Measurements from ENCODE around the gene KIF6.

Gene KIF6

GRCh38 chr6:39653612-39654011 is 71.6 kb downstream of the KIF6 start:
- Histone ChIP-seq H3K4me3 (ENCODE audit: low read length) (no peak overlapping the region), H3K27me3 (ENCODE audit: control insufficient read depth, insufficient read depth, low read length) (no peaks in the 10 kb centered on the region), H3K36me3 (ENCODE audit: control insufficient read depth, low read depth, low read length) (no peaks in the 10 kb centered on the region), H3K9me3 (ENCODE audit: control insufficient read depth, low read depth, low read length) (no peaks in the 10 kb centered on the region), H3K9ac (ENCODE audit: low read length) (no peak overlapping the region), H3K4me1 (ENCODE audit: control insufficient read depth, low read depth, low read length) (peaks cover 22% of the 10 kb centered on the region), H3K27ac (ENCODE audit: low read length) (no peak overlapping the region)

GRCh38 chr6:39649996-39650395 is 75.2 kb downstream of the KIF6 start:
- no peaks in the 10 kb centered on the region for H3K9me3 ChIP-seq (ENCODE audit: control insufficient read depth, low read depth, low read length)
- H3K4me1 ChIP-seq (ENCODE audit: control insufficient read depth, low read depth, low read length) = peaks cover 22% of the 10 kb centered on the region
- no peaks in the 10 kb centered on the region for H3K36me3 ChIP-seq (ENCODE audit: control insufficient read depth, low read depth, low read length)
- H3K27me3 ChIP-seq (ENCODE audit: control insufficient read depth, insufficient read depth, low read length) = no peaks in the 10 kb centered on the region
- H3K27ac ChIP-seq (ENCODE audit: low read length) = no peak overlapping the region
- no peak overlapping the region for H3K9ac ChIP-seq (ENCODE audit: low read length)
- no peak overlapping the region for H3K4me3 ChIP-seq (ENCODE audit: low read length)

GRCh38 chr6:39646751-39647420 is 78.3 kb downstream of the KIF6 start:
- Histone ChIP-seq H3K4me1 (ENCODE audit: control insufficient read depth, low read depth, low read length) (peaks cover 12% of the 10 kb centered on the region), H3K27ac (ENCODE audit: low read length) (no peak overlapping the region), H3K9me3 (ENCODE audit: control insufficient read depth, low read depth, low read length) (no peaks in the 10 kb centered on the region), H3K4me3 (ENCODE audit: low read length) (no peak overlapping the region), H3K36me3 (ENCODE audit: control insufficient read depth, low read depth, low read length) (no peaks in the 10 kb centered on the region), H3K9ac (ENCODE audit: low read length) (no peak overlapping the region), H3K27me3 (ENCODE audit: control insufficient read depth, insufficient read depth, low read length) (no peaks in the 10 kb centered on the region)

- no peak overlapping the region for H3K4me3 ChIP-seq (ENCODE audit: low read length)
These were observed 82.9 kb downstream of the KIF6 start for GRCh38 chr6:39642270-39642669.

GRCh38 chr6:39638126-39638822 is 86.9 kb downstream of the KIF6 start:
- H3K27ac ChIP-seq (ENCODE audit: low read length) = no peak overlapping the region
- no peaks in the 10 kb centered on the region for H3K9me3 ChIP-seq (ENCODE audit: control insufficient read depth, low read depth, low read length)
- no peaks in the 10 kb centered on the region for H3K27me3 ChIP-seq (ENCODE audit: control insufficient read depth, insufficient read depth, low read length)
- H3K36me3 ChIP-seq (ENCODE audit: control insufficient read depth, low read depth, low read length) = no peaks in the 10 kb centered on the region
- H3K4me3 ChIP-seq (ENCODE audit: low read length) = no peak overlapping the region
- H3K4me1 ChIP-seq (ENCODE audit: control insufficient read depth, low read depth, low read length) = no peaks in the 10 kb centered on the region
- H3K9ac ChIP-seq (ENCODE audit: low read length) = no peak overlapping the region

More at GRCh38 chr6:39642270-39642669, 82.9 kb downstream of the KIF6 start:
- Histone ChIP-seq H3K27ac (ENCODE audit: low read length) (no peak overlapping the region), H3K27me3 (ENCODE audit: control insufficient read depth, insufficient read depth, low read length) (no peaks in the 10 kb centered on the region), H3K4me1 (ENCODE audit: control insufficient read depth, low read depth, low read length) (no peaks in the 10 kb centered on the region), H3K9ac (ENCODE audit: low read length) (no peak overlapping the region), H3K36me3 (ENCODE audit: control insufficient read depth, low read depth, low read length) (no peaks in the 10 kb centered on the region), H3K9me3 (ENCODE audit: control insufficient read depth, low read depth, low read length) (no peaks in the 10 kb centered on the region)

GRCh38 chr6:39634646-39635341 is 90.4 kb downstream of the KIF6 start:
- H3K36me3 ChIP-seq (ENCODE audit: control insufficient read depth, low read depth, low read length) = no peaks in the 10 kb centered on the region
- no peaks in the 10 kb centered on the region for H3K4me1 ChIP-seq (ENCODE audit: control insufficient read depth, low read depth, low read length)
- no peak overlapping the region for H3K9ac ChIP-seq (ENCODE audit: low read length)
- H3K4me3 ChIP-seq (ENCODE audit: low read length) = no peak overlapping the region
- H3K27me3 ChIP-seq (ENCODE audit: control insufficient read depth, insufficient read depth, low read length) = no peaks in the 10 kb centered on the region
- H3K27ac ChIP-seq (ENCODE audit: low read length) = no peak overlapping the region
- H3K9me3 ChIP-seq (ENCODE audit: control insufficient read depth, low read depth, low read length) = no peaks in the 10 kb centered on the region

- no peaks in the 10 kb centered on the region for H3K27me3 ChIP-seq (ENCODE audit: control insufficient read depth, insufficient read depth, low read length)
- no peaks in the 10 kb centered on the region for H3K36me3 ChIP-seq (ENCODE audit: control insufficient read depth, low read depth, low read length)
- no peak overlapping the region for H3K9ac ChIP-seq (ENCODE audit: low read length)
- no peaks in the 10 kb centered on the region for H3K9me3 ChIP-seq (ENCODE audit: control insufficient read depth, low read depth, low read length)
- H3K27ac ChIP-seq (ENCODE audit: low read length) = no peak overlapping the region
- no peak overlapping the region for H3K4me3 ChIP-seq (ENCODE audit: low read length)
- no peaks in the 10 kb centered on the region for H3K4me1 ChIP-seq (ENCODE audit: control insufficient read depth, low read depth, low read length)
These were observed 100.0 kb downstream of the KIF6 start for GRCh38 chr6:39625209-39625608.

- Histone ChIP-seq H3K36me3 (ENCODE audit: control insufficient read depth, low read depth, low read length) (no peaks in the 10 kb centered on the region), H3K27ac (ENCODE audit: low read length) (no peak overlapping the region), H3K9ac (ENCODE audit: low read length) (no peak overlapping the region), H3K9me3 (ENCODE audit: control insufficient read depth, low read depth, low read length) (no peaks in the 10 kb centered on the region), H3K4me3 (ENCODE audit: low read length) (no peak overlapping the region), H3K27me3 (ENCODE audit: control insufficient read depth, insufficient read depth, low read length) (no peaks in the 10 kb centered on the region), H3K4me1 (ENCODE audit: control insufficient read depth, low read depth, low read length) (no peaks in the 10 kb centered on the region)
These were observed 101.5 kb downstream of the KIF6 start for GRCh38 chr6:39623750-39624149.

GRCh38 chr6:39617520-39617919 is 107.7 kb downstream of the KIF6 start:
- no peaks in the 10 kb centered on the region for H3K36me3 ChIP-seq (ENCODE audit: control insufficient read depth, low read depth, low read length)
- H3K4me3 ChIP-seq (ENCODE audit: low read length) = no peak overlapping the region
- no peaks in the 10 kb centered on the region for H3K27me3 ChIP-seq (ENCODE audit: control insufficient read depth, insufficient read depth, low read length)
- H3K4me1 ChIP-seq (ENCODE audit: control insufficient read depth, low read depth, low read length) = no peaks in the 10 kb centered on the region
- H3K9me3 ChIP-seq (ENCODE audit: control insufficient read depth, low read depth, low read length) = no peaks in the 10 kb centered on the region
- no peak overlapping the region for H3K9ac ChIP-seq (ENCODE audit: low read length)
- H3K27ac ChIP-seq (ENCODE audit: low read length) = no peak overlapping the region

GRCh38 chr6:39617026-39617425 is 108.2 kb downstream of the KIF6 start:
- no peak overlapping the region for H3K27ac ChIP-seq (ENCODE audit: low read length)
- no peaks in the 10 kb centered on the region for H3K4me1 ChIP-seq (ENCODE audit: control insufficient read depth, low read depth, low read length)
- no peaks in the 10 kb centered on the region for H3K9me3 ChIP-seq (ENCODE audit: control insufficient read depth, low read depth, low read length)
- no peaks in the 10 kb centered on the region for H3K27me3 ChIP-seq (ENCODE audit: control insufficient read depth, insufficient read depth, low read length)
- no peak overlapping the region for H3K9ac ChIP-seq (ENCODE audit: low read length)
- H3K36me3 ChIP-seq (ENCODE audit: control insufficient read depth, low read depth, low read length) = no peaks in the 10 kb centered on the region
- no peak overlapping the region for H3K4me3 ChIP-seq (ENCODE audit: low read length)

GRCh38 chr6:39615622-39616021 is 109.6 kb downstream of the KIF6 start:
- H3K27ac ChIP-seq (ENCODE audit: low read length) = no peak overlapping the region
- no peak overlapping the region for H3K9ac ChIP-seq (ENCODE audit: low read length)
- H3K9me3 ChIP-seq (ENCODE audit: control insufficient read depth, low read depth, low read length) = no peaks in the 10 kb centered on the region

More at GRCh38 chr6:39615622-39616021, 109.6 kb downstream of the KIF6 start:
- H3K4me3 ChIP-seq (ENCODE audit: low read length) = no peak overlapping the region
- no peaks in the 10 kb centered on the region for H3K27me3 ChIP-seq (ENCODE audit: control insufficient read depth, insufficient read depth, low read length)
- no peaks in the 10 kb centered on the region for H3K4me1 ChIP-seq (ENCODE audit: control insufficient read depth, low read depth, low read length)
- no peaks in the 10 kb centered on the region for H3K36me3 ChIP-seq (ENCODE audit: control insufficient read depth, low read depth, low read length)

All from iPS-18a (cell line).